ENCODE results near the gene NKX6-2.
"Not testable (repeated sequence)": the region's sequence is repeated elsewhere in the genome, so short reads cannot be mapped to it uniquely, and the experiment has no call there.

NKX6-2 gene

DNA sequence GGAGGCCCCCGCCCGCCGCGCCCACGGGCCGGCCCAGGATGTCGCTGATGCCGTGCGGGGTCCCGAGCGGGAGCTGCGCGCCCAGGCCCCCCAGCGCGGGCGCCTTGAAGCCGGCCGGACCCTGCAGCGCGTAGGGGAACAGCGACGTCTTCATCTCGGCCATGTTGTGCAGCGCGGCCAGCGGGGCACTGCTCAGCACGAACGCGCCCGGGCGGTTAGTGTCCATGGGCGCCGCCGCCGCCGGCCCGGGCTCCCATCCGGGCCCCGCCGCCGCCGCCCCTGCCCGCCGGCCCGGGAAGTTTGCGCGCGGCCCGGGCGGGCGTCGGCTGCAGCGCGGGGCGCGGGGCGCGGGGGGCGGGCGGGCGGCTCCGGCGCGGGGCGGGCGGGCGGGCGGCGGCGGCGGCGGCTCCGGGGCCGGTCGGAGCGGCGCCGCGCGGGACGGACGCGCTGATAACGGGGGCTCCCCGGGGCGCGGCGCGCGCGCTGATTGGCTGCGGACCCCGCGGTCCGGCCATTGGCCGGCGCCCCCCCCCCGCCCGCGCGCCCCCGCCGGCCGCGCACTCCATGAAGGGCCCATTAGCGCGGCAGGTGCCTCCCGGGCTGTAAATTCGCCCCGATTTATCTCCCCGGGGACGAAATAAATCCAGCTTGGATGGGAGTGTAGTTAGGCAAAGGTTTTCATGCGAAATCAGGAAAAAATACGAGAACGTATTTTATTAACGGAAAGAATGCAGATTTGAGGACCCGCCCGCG, at the start of gene NKX6-2:
Gene NKX6-2, minus strand, starts transcription at position 425 of the 753 bp plus-strand sequence. Its CDS starts 199 bp downstream, at position 226.
- DNase-seq = no peak

- no peak for DNase-seq
Measured at GRCh38 chr10:132834891-132835847, 49.2 kb upstream of the NKX6-2 start.

- no peak for DNase-seq
Measured at GRCh38 chr10:132834311-132834761, 48.4 kb upstream of the NKX6-2 start.

DNA sequence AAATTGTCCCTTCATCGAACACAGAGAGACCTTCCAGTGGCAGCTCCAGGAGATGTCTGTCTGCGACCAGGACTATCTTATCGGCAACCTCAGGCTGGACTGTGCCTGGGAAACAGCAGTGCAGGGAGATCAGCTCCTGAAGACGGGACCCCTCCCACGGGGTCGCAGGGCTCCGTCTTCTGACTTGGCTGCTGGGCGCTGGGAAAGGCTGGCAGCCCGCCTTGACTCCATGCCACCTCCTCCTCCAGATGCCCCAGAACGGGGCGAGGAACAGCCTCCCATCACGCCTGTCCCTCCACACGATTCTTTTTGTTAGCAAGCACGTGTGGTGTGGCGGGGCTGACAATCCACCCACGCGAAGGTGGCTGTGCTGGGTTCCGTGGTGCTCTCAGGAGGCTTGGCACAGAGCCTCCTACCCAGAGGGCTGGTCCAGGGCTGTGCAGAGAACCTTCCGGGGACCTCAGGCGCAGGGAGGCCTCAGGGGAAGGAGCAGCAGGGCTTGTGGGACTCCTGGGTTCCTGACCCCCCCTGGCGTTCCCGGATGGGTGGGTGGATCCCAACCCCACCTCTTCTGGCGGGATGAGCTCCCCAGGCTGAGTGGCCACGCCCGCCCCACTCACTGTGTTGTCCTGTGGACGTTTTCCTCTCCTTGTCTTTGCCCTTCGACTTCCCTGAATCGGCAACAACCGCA, 47.6 kb upstream of the NKX6-2 start:
- no peak for DNase-seq

DNA sequence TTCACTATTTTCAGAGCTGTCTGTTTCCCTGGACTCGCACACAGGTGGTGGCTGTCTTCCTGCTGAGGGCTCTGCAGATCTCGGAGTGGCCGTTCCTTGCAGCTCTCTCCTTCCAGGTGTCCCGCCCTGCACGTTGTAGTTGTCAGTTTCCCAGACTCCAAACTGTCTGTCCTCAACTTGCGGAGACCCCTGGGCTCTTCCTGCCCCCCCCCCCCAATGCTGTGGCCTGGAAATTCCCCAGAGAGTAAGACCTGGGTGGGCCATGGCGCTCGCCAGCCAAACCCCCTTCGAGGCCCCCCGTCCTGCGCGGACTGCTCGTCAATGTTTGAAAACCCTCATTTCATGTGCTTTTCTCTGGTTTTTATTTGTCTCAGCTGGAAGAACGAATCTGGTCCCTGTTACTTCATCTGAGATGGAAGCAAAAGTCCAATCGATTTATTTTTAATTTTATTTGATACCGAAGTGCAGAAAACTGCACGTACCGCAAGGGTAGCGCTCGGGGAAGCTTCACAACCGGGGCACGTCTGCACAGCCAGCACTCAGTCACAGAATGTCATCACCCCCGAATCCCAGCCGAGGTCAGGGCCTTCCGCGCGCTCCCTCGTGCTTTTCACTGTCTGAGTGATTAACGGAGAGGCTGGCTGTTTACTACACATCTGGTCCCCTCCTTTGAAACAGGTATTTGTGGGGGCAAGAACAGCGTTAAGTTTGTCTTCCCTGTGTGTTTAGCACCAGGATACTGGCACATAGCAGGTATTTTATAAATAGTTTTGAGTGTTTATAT, 46.4 kb upstream of the NKX6-2 start:
- no peak for DNase-seq

DNA sequence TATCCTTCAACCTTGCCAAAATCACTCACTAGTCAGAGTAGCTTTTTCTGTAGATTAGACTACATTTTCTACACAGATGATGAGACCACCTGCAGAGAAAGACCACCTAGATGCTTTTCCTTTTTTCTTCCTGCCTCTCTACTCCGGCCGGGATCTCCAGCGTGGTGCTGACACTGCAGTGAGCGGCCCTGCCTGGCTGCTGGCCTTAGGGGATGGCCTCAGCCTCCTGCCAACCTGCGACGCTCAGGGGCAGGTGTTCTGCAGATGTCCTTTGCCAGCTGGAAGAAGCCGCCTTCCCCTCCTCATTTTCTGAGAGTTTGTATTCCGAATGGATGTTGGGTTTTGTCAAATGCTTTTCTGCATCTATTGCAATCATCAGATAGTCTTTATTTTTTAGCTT, 43.5 kb upstream of the NKX6-2 start:
- DNase-seq = no peak

GRCh38 chr10:132828681-132829080, 42.7 kb upstream of the NKX6-2 start:
- no peak for DNase-seq

DNA sequence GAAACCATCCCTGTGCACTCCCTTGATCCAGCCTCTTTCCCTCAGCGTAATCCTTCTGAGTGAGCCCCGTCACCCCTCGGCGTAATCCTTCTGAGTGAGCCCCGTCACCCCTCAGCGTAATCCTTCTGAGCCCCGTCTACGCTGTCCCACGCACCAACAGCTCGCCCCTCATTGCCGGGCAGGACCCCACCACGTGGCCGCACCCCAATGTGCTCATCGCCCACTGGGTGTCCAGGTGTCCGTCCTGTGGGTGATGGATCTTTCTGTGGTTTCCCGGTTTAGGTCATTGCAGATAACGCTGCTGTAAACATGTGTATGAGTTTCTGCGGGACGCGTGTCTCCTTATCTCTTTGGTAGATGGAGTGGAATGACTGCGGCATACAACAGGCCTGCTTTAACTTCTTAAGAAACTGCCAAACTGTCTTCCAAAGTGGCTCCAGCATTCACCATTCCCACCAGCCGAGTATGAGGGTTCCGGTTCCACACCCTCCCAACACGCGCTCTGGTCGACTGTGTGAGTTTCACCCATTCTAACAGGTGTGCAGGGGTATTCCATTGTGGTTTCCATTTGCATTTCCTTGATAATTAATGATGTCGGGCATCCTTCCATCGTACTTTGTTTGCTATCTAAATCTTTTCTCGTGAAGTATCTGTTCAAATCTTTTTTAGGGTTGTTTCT, 42.1 kb upstream of the NKX6-2 start:
- DNase-seq = no peak

GRCh38 chr10:132827423-132827789, 41.5 kb upstream of the NKX6-2 start:
- DNase-seq = no peak

DNA sequence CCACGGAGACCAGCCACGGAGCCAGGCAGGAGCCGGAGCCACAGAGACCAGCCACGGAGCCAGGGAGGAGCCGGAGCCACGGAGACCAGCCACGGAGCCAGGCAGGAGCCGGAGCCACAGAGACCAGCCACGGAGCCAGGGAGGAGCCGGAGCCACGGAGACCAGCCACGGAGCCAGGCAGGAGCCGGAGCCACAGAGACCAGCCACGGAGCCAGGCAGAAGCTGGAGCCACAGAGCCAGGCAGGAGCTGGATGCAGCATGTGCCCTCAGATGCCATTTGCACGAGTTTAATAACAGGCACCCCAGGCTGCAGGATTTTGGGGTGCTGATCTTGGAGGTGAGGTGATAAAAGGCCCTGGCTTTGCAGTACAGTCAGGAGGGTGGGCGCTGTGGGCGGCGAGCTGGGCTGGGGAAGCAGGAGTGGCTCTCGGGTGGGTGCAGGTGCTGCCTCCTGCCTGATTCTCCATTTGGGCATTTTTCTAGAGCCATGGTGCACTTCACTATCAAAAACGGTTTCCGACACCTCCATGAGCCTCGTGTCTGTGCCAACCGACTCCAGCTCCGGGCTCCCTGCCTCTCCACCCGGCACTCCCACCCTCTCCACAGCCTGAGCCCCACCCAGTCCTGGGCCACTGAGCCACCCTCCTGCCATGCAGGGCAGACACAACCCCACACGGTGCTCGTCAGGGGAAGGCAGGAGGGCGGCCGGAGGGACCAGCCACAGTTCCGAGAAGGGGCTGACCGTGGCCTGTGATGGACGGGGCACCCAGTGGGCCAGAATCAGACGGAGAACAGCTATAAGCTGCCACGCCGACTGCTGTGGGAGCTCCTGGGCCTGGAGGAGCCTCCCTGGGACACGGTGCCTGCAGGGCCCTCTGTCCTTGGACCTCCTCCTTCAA, 40.8 kb upstream of the NKX6-2 start:
- no peak for DNase-seq

GRCh38 chr10:132825783-132826523, 40.0 kb upstream of the NKX6-2 start:
- not testable (repeated sequence) for DNase-seq

DNA sequence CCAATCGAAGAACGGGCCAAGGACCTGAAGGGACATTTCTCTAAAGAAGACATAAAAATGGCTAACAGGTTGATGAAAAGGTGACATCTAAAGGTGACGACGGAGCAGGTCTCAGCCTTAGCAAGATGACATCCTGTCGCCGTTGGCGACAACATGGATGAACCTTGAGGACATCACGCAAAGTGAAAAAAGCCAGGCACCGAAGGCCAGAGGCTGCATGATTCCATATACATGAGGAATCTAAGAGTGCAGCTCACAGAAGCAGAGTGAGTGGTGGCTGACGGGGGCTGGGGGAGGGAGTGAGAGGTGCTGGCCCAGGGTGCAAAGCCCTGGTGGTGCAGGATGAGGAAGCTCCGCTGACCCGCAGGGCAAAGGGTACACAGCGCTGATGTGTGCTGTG, 34.1 kb upstream of the NKX6-2 start:
- DNase-seq = no peak

DNA sequence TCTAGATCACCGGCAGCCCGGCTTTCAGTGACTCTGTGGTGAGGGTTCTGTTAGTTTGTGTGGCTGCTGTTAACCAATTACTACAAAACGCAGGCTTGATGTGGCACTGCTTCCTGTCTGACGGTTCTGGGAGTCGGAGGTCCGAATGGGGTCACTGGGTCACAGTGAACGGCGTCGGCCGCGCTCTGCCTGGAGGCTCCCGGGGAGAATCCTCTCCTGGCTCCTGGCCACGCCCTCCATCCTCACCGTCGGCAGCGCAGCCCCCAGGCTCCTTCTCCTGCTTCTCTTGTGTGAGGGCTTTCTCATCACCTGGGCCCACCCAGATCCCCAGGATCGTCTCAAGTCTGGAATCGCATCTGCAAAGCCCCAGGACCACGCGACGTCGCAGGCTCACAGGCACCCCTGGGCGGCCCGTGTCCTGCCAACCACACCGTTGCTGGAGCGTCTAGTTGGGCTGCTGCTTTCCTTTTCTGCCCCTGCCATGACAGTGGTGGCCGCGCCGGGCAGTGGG, 31.8 kb upstream of the NKX6-2 start:
- no peak for DNase-seq

GRCh38 chr10:132816718-132817117, 30.8 kb upstream of the NKX6-2 start:
- DNase-seq = no peak

DNA sequence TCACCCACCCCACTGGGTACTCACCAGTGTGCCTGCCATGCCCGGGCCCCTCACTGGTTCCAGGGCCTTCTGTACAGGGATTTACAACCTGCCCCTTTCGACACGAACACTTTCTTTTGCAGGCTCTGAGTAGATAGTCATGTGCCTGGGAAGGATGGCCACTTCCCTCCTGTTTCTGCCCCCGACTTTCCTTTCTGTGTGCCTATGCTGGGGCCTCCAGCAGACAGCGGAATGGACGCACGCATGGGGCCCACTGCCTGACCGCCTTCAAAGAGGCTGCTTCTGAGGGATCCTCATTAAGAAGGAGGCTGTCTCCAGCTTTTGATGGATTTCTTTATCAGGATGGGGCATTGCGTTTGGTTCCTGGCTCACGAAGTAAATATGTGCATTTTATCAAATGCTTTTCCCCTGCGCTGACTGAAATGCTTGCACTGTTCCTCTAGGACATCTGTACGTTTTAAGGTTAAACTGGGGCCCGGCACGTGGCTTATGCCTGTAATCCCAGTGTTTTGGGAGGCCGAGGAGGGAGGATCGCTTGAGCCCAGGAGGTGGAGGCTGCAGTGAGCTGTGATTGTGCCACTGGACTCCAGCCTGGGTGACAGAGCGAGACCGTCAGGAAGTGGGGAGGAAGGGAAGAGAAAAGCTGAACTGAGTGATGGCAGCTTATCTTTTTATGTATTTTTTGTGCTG, 29.4 kb upstream of the NKX6-2 start:
- DNase-seq = no peak

- DNase-seq = no peak
Measured at GRCh38 chr10:132814469-132814856, 28.5 kb upstream of the NKX6-2 start.

DNA sequence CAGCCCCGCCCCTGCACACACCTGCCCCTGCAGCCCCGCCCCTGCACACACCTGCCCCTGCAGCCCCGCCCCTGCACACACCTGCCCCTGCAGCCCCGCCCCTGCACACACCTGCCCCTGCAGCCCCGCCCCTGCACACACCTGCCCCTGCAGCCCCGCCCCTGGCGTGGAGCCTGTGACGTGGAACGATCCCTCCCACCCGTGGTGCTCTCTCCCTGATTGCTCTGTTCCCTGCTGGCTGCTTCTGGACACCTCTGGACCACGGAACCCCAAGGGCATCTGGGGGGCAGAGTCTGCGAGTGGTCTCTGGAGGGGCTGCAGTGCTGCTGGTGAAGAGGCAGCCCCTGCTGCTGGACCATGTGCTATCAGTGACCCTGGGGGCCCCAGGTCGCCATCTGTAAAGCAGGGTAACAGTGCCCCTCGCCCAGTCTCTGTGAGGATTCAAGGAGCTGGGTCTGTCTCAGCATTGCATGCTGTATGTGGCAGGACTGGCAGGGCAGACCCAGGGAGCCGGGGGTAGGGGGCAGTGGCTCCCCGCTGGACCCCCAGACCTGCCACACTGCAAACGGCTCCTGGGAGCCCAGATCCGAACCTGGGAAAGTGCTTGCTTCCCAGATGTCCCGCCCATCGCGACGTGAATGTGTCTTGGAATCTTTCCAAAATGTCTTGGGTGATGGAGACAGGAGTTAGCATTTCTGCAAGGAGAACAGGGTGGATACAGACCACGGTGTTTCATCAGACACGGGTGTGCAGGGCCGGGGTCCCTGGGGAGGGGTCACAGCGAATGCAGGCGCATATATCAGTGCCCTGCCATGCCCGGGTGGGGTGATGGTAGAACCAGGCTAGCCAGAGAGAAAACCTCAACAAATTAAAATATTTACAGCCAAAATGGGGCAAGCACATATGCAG, 27.9 kb upstream of the NKX6-2 start:
- no peak for DNase-seq

- DNase-seq = no peak
Measured at GRCh38 chr10:132813001-132813401, 27.1 kb upstream of the NKX6-2 start.
